Limb (tissue), 2 donors: ENCODE measurements around the gene ASTN1.

Experiments used
- DNase-seq, 2 donors: peaks; one replicate each; pipeline ENCODE4 v3.0.0-alpha.2; 2016; ENCODE audit errors: extremely low spot score in 2 of 2

Gene ASTN1

GRCh38 chr1:176931526-176931925 is 233.0 kb downstream of the ASTN1 start:
- no peak for DNase-seq

- no peak for DNase-seq
Measured at GRCh38 chr1:176926330-176927086, 238.0 kb downstream of the ASTN1 start.

GRCh38 chr1:176925223-176925622 is 239.3 kb downstream of the ASTN1 start:
- DNase-seq, result no peak

- DNase-seq, result no peak
Measured at GRCh38 chr1:176923283-176923682, 241.2 kb downstream of the ASTN1 start.

GRCh38 chr1:176919386-176920378 is 244.8 kb downstream of the ASTN1 start:
- DNase-seq, result no peak

GRCh38 chr1:176905648-176906047 is 258.9 kb downstream of the ASTN1 start:
- DNase-seq, result no peak

GRCh38 chr1:176904057-176904751 is 260.3 kb downstream of the ASTN1 start:
- DNase-seq, result no peak

- no peak for DNase-seq
Measured at GRCh38 chr1:176903474-176903873, 261.0 kb downstream of the ASTN1 start.

- DNase-seq, result no peak
Measured at GRCh38 chr1:176899321-176899720, 265.2 kb downstream of the ASTN1 start.

- DNase-seq, result peak; percentile 78 to 86
Measured at GRCh38 chr1:176897350-176898236, 266.9 kb downstream of the ASTN1 start.

GRCh38 chr1:176896216-176896615 is 268.3 kb downstream of the ASTN1 start:
- no peak for DNase-seq

- no peak for DNase-seq
Measured at GRCh38 chr1:176894450-176894849, 270.1 kb downstream of the ASTN1 start.

- DNase-seq, result no peak
Measured at GRCh38 chr1:176893625-176894352, 270.7 kb downstream of the ASTN1 start.

GRCh38 chr1:176888471-176889032 is 276.0 kb downstream of the ASTN1 start:
- no peak for DNase-seq

- DNase-seq, result no peak
Measured at GRCh38 chr1:176885751-176886150, 278.8 kb downstream of the ASTN1 start.

GRCh38 chr1:176885341-176885740 is 279.2 kb downstream of the ASTN1 start:
- no peak for DNase-seq

- no peak for DNase-seq
Measured at GRCh38 chr1:176884911-176885310, 279.6 kb downstream of the ASTN1 start.

- DNase-seq, result no peak
Measured at GRCh38 chr1:176884286-176884685, 280.2 kb downstream of the ASTN1 start.

- DNase-seq, result peak; percentile 66 to 82
Measured at GRCh38 chr1:176880955-176881595, 283.4 kb downstream of the ASTN1 start.
